HG03457 (cell line): ENCODE measurements around the gene FHL1.
"Not testable (repeated sequence)": the region's sequence is repeated elsewhere in the genome, so short reads cannot be mapped to it uniquely, and the experiment has no call there.

Experiments
- ATAC-seq: cut with Tn5 transposase; IDR thresholded peaks from one replicate; pipeline ENCODE4 v1.9.1; 2021; ENCODE audit warnings: moderate number of reproducible peaks; ENCODE audit not compliant: unreplicated experiment

FHL1 gene

DNA sequence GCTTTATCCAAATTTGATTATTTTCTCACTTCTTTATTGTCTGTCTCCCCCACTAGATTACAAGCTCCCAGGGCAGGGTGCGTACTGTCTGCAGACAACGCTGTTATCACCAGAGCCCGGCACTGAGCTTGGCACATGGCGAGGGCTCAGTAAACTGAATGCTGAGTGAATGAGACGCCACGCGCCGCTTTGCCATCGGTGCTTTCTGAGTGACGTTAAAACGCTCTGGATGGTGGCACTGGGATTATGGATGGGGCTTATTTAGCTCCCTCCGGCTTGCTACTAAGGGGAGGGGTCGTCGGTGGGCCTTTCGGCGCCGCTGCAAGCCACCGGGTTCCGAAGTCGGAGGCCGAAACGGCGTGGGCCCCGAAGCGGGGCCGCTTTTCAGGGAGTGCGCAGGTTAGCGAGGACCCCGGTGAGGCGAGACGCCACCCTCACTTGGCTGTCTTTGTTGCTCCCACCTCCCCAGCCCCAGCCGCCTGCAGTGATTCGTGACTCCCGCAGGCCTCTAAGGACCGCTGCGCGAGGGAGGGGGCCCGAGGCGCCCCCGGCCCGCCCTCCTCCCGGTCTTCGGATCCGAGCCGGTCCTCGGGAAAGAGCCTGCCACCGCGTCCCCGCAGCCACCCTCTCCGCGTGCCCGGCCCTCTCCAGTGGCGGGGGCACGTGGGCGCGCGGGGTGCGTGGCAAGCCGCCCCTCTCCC lies 569 bp upstream of the FHL1 start:
- ATAC-seq: no peak

DNA sequence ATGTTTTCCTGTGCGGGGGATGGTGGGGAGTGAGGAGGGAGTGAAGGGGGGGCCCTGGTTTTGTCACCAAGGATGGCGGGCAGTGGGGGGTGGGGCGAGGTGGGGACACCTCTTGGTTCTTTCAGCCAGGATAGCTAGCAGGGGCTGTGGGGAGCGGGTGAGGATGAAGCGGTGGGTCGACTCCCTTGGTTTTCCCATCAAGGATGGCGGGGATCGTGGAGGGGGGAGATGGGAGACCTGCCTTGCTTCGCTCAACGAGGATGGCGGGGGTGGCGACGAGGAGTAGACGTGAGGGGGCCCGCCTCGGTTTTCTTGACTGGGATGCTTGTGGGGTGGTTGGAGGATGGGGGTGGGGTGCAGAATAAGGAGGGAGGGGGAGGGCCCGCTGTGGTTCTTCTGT lies 643 bp downstream of the FHL1 start:
- ATAC-seq: no peak

GRCh38 chrX:136148391-136148790 lies 1.1 kb downstream of the FHL1 start:
- no peak for ATAC-seq

DNA sequence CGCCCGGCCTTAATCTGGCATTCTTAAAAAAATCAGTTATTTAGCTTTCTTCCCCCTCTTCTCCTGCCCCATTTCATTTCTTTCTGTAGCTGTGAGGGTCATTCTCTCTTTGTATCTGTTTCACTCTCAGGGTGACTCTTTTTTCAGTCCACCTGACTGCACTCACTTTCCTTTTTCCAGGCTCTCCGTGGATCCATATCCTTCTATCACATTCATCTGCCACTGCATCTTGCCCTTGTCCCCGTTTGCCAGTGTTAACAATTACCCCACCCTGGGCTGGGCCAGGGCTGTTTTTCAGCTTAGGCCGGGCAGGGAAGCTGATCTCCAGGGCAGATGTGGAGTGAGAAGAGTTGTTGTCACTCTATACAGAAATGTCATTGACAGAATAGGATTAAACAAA lies 7.7 kb downstream of the FHL1 start:
- ATAC-seq: no peak

DNA sequence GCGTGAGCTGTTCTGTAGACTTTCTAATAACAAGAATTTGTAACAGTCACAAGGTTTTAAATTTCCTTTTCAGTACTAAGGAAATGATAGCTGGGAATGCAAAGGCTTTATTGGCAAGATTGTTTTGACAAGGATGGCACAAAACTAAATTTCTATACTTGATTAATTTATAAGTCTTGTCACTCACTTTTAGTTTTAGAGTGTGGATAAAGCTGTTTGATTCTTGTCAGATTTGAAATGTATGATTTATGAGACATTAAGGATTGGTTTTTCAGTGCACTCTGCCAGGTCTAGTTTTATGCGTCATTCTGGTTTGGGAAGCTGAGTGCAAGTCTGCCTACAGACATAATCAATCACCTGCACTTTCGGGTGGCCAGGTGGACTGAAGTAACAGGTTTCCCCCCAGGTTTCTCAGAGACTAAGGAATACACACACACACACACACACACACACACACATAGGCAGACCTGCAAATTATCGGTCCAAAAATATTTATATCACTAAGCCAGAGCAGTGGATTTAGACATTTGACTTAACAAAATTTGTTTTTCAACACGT lies 9.3 kb downstream of the FHL1 start:
- no peak for ATAC-seq

DNA sequence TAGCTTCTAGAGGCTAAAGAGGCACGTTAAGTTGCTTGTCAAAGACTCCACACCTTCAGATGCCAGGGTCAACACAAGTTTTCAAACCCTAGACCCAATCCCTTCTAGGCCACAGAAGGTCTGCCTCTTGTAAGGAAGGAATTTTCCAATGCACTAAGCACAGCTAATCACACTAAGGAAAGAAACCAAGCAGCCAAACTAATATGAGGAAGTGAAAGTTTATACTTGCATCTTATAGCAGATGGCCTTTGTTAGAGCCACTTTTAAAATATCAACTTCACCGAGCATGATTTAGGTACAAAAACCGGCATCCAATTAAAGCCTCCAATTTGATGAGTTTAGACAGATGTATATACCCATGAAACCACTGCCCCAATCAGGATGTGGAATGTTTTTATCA lies 9.9 kb downstream of the FHL1 start:
- no peak for ATAC-seq

- no peak for ATAC-seq
These were observed 11.4 kb downstream of the FHL1 start for GRCh38 chrX:136158685-136159084.

- ATAC-seq: no peak
These were observed 12.3 kb downstream of the FHL1 start for GRCh38 chrX:136159611-136160025.

DNA sequence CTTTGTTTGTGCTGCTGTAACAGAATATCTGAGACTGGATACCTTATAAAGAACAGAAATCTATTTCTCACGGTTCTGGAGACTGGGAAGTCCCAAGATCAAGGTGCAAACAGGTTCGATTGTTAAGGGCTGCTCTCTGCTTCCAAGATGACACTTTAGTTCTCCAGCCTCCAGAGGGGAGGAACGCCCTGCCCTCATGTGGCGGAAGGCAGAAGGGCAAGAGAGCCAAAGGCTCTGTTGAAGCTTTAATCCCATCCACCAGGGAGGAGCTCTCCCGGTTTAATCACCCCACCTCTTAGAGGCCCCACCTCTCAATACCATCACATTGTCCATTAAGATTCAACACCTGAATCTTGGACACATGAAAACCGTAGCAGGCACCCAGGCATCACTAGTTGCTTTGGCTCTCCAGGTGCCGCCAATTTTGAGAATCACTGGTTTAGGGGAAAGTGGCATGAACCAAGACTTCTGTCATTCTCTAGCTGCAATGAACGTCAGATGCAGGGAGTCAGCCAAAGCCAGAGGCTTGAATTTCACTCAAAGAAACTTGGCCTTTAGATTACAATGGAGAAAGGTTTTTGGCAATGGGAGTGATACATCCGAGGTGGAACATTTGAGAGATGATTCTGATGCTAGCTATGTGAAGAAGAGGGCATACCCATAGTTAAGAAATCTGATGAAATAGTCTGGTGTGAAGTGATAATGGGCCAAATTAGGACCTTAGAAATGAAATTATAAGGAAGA lies 15.7 kb downstream of the FHL1 start:
- no peak for ATAC-seq

- no peak for ATAC-seq
These were observed 16.4 kb downstream of the FHL1 start for GRCh38 chrX:136163689-136164088.

- no peak for ATAC-seq
These were observed 18.1 kb downstream of the FHL1 start for GRCh38 chrX:136165406-136165805.

GRCh38 chrX:136166221-136166855 lies 19.0 kb downstream of the FHL1 start:
- no peak for ATAC-seq

DNA sequence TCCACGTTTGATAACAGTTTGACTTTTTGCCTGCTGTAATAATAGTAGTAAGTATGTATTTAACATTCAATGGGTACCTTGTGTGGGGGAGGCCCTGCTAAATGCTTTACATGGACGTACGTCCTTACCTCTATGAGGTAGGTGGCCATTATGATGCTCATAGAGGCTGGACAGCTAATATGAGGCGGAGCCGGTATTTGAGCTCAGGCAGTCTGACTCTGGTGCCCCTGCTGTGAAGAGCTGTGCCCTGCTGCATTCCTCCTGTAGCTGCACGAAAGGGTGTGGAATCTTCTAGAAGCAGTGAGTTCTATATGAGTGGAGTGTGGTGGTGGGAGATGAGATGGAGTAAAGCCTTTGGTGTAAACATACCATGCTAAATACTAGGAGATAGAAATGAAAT lies 20.7 kb downstream of the FHL1 start:
- ATAC-seq: not testable (repeated sequence)

- ATAC-seq: no peak
These were observed 21.8 kb downstream of the FHL1 start for GRCh38 chrX:136168929-136169735.

- no peak for ATAC-seq
These were observed 22.9 kb downstream of the FHL1 start for GRCh38 chrX:136170139-136170800.

GRCh38 chrX:136171420-136171819 lies 24.1 kb downstream of the FHL1 start:
- no peak for ATAC-seq

DNA sequence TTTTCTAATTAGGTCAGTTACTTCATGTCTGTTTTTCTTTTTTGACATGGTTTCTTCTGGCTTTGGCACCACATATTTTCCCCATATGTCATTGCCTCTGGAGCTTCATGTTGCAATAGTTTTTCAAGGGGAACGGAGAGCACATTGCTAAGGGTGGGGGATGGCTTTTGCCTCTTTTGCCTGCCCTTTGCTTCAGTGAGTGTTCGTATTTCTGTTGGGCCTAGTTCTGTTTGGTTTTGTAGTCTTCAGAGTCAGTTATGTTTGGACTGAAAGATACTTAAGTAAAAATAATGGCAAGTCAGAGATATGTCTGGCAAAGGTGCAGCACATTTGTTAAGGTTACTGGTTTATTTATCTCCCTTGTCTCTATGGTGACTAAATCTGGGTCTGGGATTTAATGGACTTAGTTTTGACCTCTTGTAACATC lies 29.1 kb downstream of the FHL1 start:
- ATAC-seq: no peak

DNA sequence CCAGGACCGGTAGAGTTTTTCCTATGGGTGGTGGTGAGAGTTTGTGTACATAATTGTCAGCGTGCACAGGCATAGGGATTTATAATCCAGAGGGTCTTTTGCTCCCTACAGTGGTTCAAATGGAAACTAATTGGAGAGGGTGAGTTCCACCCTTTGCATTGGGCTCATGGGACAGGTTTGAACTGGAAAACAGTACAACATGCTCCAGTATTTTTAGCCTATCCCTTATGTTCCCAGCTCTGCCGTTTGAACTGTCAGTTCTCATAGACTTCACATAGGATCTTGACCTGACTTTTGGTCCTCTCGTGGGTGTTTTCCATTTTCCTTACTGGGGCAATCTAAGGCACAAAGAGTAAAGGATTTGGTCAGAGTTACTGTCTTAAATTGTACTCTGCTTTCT lies 31.8 kb downstream of the FHL1 start:
- no peak for ATAC-seq

GRCh38 chrX:136182414-136182813 lies 35.1 kb downstream of the FHL1 start:
- no peak for ATAC-seq

DNA sequence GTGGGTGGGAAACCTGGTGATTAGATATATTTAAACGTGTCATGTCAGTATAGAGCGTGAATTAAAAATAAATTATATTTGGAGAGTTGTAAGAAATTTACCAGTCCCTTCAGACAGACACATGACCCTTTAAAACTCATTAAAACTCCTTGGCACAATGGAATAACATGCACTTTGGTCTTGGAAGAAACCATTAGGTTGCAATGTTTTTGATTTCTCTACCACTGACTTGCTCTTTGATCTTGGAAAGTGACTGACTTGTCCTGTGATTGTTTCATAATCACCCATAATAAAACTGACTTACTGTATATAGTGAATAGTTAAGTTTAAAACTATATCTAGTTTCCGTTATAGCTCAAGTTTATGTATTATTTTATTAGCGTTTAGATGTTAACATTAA lies 35.8 kb downstream of the FHL1 start:
- ATAC-seq: no peak
